GM12864 (cell line): ENCODE data around the gene DHRSX.
"Not testable (repeated sequence)": the region's sequence is repeated elsewhere in the genome, so short reads cannot be mapped to it uniquely, and the experiment has no call there.

ENCODE experiments used
- DNase-seq: peaks from one replicate; pipeline ENCODE4 v3.0.0-alpha.2; 2011; ENCODE audit warnings: low read depth
- H3K4me3 ChIP-seq: 2 replicates; pipeline ENCODE4 v1.5.1; 2011; ENCODE audit warnings: mild to moderate bottlenecking, low read depth, low read length, control low read depth
- TF ChIP-seq, protein P1 (sequence below): IDR thresholded peaks from 2 replicates; pipeline ENCODE4 v1.5.1; 2011; ENCODE audit warnings: low read depth, mild to moderate bottlenecking, moderate library complexity, low read length, control low read depth, inconsistent platforms; ENCODE audit errors: missing control alignments

Gene DHRSX

DNA sequence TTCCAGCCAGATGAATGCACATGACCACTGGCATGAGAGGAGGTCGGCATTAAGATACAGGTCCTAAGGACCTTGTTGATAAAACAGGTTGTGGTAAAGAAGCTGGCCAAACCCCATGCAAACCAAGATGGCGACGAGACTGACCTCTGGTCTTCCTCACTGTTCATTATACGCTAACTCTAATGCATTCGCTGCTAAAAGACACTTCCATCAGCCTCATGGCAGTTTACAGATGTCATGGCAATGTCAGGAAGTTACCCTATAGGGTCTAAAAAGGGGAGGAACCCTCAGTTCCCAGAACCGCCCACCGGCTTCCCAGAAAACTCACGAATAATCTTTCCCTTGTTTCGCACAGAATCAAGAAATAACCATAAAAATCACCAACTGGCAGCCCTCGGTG is 182.4 kb downstream of the DHRSX start:
- H3K4me3 ChIP-seq = no peak overlapping the region
- DNase-seq = no peak
- TF ChIP-seq, protein P1, sequence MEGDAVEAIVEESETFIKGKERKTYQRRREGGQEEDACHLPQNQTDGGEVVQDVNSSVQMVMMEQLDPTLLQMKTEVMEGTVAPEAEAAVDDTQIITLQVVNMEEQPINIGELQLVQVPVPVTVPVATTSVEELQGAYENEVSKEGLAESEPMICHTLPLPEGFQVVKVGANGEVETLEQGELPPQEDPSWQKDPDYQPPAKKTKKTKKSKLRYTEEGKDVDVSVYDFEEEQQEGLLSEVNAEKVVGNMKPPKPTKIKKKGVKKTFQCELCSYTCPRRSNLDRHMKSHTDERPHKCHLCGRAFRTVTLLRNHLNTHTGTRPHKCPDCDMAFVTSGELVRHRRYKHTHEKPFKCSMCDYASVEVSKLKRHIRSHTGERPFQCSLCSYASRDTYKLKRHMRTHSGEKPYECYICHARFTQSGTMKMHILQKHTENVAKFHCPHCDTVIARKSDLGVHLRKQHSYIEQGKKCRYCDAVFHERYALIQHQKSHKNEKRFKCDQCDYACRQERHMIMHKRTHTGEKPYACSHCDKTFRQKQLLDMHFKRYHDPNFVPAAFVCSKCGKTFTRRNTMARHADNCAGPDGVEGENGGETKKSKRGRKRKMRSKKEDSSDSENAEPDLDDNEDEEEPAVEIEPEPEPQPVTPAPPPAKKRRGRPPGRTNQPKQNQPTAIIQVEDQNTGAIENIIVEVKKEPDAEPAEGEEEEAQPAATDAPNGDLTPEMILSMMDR = no peak

DNA sequence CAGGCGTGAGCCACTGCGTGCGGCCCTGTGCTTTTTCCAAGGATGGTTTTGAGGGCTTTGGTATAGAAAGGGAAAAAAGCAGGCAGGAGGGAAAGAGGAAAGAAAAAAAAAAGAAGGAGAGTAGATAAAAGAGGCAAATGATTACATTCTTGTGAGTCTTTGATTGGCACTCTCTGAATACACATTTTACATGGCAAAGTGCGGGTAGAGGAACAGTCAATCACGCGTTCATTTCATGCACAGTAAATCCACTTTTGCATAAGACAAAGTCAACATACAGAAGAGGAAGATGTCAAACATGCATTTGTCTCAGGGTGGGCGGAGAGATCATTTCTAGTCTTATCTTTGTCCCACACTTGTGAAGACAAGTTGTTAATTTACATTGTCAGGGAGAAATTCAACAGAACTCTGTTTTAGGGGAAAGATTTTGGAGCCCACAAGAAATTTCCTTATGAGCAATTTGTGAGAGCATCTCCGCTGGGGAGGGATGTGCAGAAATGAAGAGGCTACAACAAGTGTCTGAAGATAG is 183.2 kb downstream of the DHRSX start:
- TF ChIP-seq, protein P1 = no peak
- no peak overlapping the region for H3K4me3 ChIP-seq
- DNase-seq = no peak

- DNase-seq = no peak
- H3K4me3 ChIP-seq = no peak overlapping the region
- TF ChIP-seq, protein P1 = no peak
Observed at GRCh38 chrX:2316534-2316933, 184.2 kb downstream of the DHRSX start.

- H3K4me3 ChIP-seq = no peak overlapping the region
- DNase-seq = no peak
- TF ChIP-seq, protein P1 = no peak
Observed at GRCh38 chrX:2315434-2315833, 185.3 kb downstream of the DHRSX start.

DNA sequence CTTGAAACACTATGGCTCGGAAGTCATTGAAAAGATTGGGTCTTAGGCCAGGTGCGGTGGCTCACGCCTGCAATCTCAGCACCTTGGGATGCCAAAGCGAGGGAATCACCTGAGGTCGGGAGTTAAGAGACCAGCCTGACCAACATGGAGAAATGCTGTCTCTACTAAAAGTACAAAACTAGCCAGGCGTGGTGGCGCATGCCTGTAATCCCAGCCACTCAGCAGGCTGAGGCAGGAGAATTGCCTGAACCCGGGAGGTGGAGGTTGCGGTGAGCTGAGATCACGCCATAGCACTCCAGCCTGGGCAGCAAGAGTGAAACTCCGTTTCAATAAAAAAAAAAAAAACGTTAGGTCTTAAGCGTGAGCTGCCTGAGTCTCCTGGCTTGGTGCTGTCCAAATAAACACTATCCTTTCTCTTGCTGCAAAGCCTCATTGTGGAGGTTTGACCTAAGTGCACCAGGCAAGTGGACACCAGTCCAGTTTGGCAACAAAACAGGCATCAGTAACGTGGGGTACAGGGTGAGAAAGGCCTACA is 185.9 kb downstream of the DHRSX start:
- no peak overlapping the region for H3K4me3 ChIP-seq
- TF ChIP-seq, protein P1 = no peak
- DNase-seq = no peak

- no peak overlapping the region for H3K4me3 ChIP-seq
- TF ChIP-seq, protein P1 = no peak
- no peak for DNase-seq
Observed at GRCh38 chrX:2313864-2314640, 186.7 kb downstream of the DHRSX start.

DNA sequence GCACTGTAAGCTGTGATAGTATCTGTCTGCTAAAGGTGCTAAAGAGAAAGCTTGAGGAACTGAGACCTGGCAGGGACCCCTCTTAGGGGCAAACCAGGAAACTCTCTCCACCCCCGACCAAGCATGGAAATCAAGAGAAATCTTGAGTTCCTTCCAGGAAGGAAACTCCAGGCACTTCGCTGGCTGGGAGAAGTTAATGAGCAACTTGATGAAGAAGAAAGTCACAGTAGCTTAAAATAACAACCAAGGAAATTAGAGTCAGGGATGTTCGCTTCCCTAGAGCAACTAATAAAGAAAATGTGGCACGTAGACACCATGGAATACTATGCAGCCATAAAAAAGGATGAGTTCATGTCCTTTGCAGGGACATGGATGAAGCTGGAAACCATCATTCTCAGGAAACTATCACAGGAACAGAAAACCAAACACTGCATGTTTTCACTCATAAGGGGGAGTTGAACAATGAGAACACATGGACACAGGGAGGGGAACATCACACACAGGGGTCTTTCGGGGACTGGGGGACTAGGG is 188.7 kb downstream of the DHRSX start:
- H3K4me3 ChIP-seq, DNase-seq: not testable (repeated sequence)
